Neural crest cell (in vitro differentiated cells): ENCODE data around the gene ACER3. TPM values are rescaled to one million over a fixed set of nuclear protein-coding genes. Genes with fewer than 3 reads are reported as not detected.
"Not testable (repeated sequence)": the region's sequence is repeated elsewhere in the genome, so short reads cannot be mapped to it uniquely, and the experiment has no call there.

ENCODE experiments used
- DNase-seq: peaks from one replicate; pipeline ENCODE4 v3.0.0; 2021; ENCODE audit warnings: low read depth, mixed read lengths, low spot score
- H3K27ac Mint-ChIP-seq: one replicate; pipeline ENCODE4 v1.8.0; 2021; ENCODE audit warnings: mild to moderate bottlenecking, mixed read lengths; ENCODE audit not compliant: unreplicated experiment
- H3K27me3 Mint-ChIP-seq: 2 replicates; pipeline ENCODE4 v1.8.0; 2021; ENCODE audit warnings: low read depth, mild to moderate bottlenecking, mixed read lengths
- H3K36me3 Mint-ChIP-seq: 2 replicates; pipeline ENCODE4 v1.8.0; 2021; ENCODE audit warnings: low read depth, mild to moderate bottlenecking, mixed read lengths
- H3K4me1 Mint-ChIP-seq: 2 replicates; pipeline ENCODE4 v1.8.0; 2021; ENCODE audit warnings: mixed read lengths
- H3K4me3 Mint-ChIP-seq: one replicate; pipeline ENCODE4 v1.8.0; 2021; ENCODE audit warnings: mild to moderate bottlenecking, mixed read lengths
- H3K9me3 Mint-ChIP-seq: 2 replicates; pipeline ENCODE4 v1.8.0; 2021; ENCODE audit warnings: mixed read lengths
- CTCF ChIP-seq: fragments of 200-600 bp; sonication (generic); conservative IDR thresholded peaks from 2 replicates; pipeline ENCODE4 v1.5.0; 2021; ENCODE audit warnings: antibody characterized with exemption, mild to moderate bottlenecking
- long read RNA-seq: library from polyadenylated mRNA; unstranded; transcript quantifications from one replicate; pipeline ENCODE4 v2.0.0, GENCODE V29; 2020
- total RNA-seq: library from RNA; stranded (reverse); gene quantifications from 2 replicates; pipeline ENCODE4 v1.2.1, GENCODE V29; 2021

The ACER3 gene
- 16.7 and 19.0 TPM in 2 replicates for total RNA-seq
- long read RNA-seq, full-length matches to known transcripts = 23 of 30 reads
- long read RNA-seq, partial matches to known transcripts = 2 of 30 reads
- long read RNA-seq, other reads (novel, unspliced or antisense) = 5 of 30 reads

GRCh38 chr11:76860539-76861475 lies at the start of gene ACER3:
TSS of gene ACER3 (plus strand) at chr11:76860918. CDS start at chr11:76860977, 59 bp downstream.
- Mint-ChIP-seq H3K27me3 (no peaks in the 10 kb centered on the region), H3K9me3 (no peaks in the 10 kb centered on the region)

DNA sequence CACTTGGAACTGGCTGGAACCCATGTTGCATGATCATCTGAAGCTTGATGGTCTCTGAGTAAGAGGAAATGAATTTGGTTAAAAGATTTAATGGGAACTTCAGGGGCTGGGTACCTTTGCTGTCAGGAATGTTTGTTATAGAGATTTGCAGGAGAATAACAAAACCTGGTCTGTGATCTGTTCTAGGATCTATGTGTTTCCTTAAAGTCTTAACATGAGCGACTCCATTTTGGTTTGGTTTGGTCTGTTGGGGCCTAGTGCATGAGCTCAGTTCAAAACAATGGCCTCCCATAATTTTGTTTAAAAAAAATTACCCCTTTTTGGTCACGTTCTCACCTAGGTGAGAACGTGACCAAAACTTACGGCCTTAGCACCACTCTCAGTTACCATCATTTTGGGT lies 49.5 kb upstream of the ACER3 start:
- Mint-ChIP-seq H3K27ac (no peak overlapping the region), H3K36me3 (peaks cover 12% of the 10 kb centered on the region), H3K4me1 (peaks cover 6% of the 10 kb centered on the region), H3K27me3 (peaks cover 2% of the 10 kb centered on the region), H3K9me3 (peaks cover 10% of the 10 kb centered on the region), H3K4me3 (no peak overlapping the region)
- no peak for DNase-seq
- no peak for TF ChIP-seq CTCF

More at GRCh38 chr11:76860539-76861475, at the start of gene ACER3:
- peak within 1 kb of the TSS; percentile 97 for H3K27ac Mint-ChIP-seq
- no peaks in the 10 kb centered on the region for H3K36me3 Mint-ChIP-seq
- peak; percentile 21 for TF ChIP-seq CTCF
- peak within 1 kb of the TSS; percentile 85 for H3K4me3 Mint-ChIP-seq
- H3K4me1 Mint-ChIP-seq = peaks cover 24% of the 10 kb centered on the region
- DNase-seq = peak; percentile 81

GRCh38 chr11:76814414-76814813 lies 46.3 kb upstream of the ACER3 start:
- Mint-ChIP-seq H3K27me3 (no peaks in the 10 kb centered on the region), H3K27ac (no peak overlapping the region), H3K36me3 (peaks cover 18% of the 10 kb centered on the region), H3K4me1 (no peaks in the 10 kb centered on the region), H3K9me3 (peaks cover 14% of the 10 kb centered on the region), H3K4me3 (no peak overlapping the region)
- DNase-seq = no peak
- TF ChIP-seq CTCF = no peak

DNA sequence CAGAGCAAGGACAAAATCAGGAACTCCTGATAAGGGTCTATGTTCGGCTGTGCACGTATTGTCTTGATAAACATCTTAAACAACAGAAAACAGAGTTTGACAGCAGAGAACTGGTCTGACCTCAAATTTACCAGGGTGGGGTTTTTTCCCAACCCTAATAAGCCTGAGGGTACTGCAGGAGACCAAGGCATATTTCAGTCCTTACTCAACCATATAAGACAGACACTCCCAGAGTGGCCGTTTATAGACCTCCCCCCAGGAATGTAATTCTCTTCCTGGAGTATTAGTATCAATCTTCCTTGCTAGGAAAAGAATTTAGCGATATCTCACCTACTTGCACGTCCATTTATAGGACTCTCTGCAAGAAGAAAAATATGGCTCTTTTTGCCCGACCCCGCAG lies 45.0 kb upstream of the ACER3 start:
- H3K27ac Mint-ChIP-seq, H3K27me3 Mint-ChIP-seq, H3K4me1 Mint-ChIP-seq, DNase-seq, H3K4me3 Mint-ChIP-seq: not testable (repeated sequence)
- H3K9me3 Mint-ChIP-seq = peaks cover 17% of the 10 kb centered on the region
- peaks cover 21% of the 10 kb centered on the region for H3K36me3 Mint-ChIP-seq

DNA sequence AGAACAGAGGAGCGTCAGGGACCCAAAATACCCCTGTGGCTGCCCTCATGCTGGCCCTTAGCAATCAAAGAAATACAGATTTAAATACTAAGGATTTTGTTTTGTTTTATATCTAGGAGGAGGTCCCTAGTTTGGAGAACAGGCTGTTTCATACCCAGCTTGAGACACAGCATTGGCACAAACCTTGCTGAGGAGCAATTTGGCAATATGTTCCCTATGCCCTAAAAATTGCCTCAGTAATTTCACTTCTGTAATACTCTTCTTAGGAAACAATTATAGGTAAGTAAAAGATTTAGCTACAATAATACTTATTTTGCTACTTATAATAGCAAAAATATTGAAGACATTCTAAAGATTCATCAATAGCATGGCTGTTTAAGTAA lies 40.5 kb upstream of the ACER3 start:
- H3K36me3 Mint-ChIP-seq = peaks cover 17% of the 10 kb centered on the region
- no peak overlapping the region for H3K27ac Mint-ChIP-seq
- DNase-seq = no peak
- H3K4me1 Mint-ChIP-seq = peaks cover 11% of the 10 kb centered on the region
- TF ChIP-seq CTCF = no peak
- H3K4me3 Mint-ChIP-seq = no peak overlapping the region
- peaks cover 12% of the 10 kb centered on the region for H3K9me3 Mint-ChIP-seq
- H3K27me3 Mint-ChIP-seq = no peaks in the 10 kb centered on the region

- not testable (repeated sequence) for H3K27ac Mint-ChIP-seq, DNase-seq, H3K9me3 Mint-ChIP-seq, H3K27me3 Mint-ChIP-seq, H3K4me3 Mint-ChIP-seq
- peaks cover 10% of the 10 kb centered on the region for H3K36me3 Mint-ChIP-seq
- H3K4me1 Mint-ChIP-seq = peaks cover 11% of the 10 kb centered on the region
These were observed 39.3 kb upstream of the ACER3 start for GRCh38 chr11:76821396-76821795.
